GM15510 (cell line): ENCODE data around the gene LHFPL3.

Experiments used
- POLR2A ChIP-seq: IDR thresholded peaks from 3 replicates; pipeline ENCODE4 v1.6.1; 2011; ENCODE audit warnings: borderline replicate concordance; ENCODE audit not compliant: insufficient read length; ENCODE audit errors: extremely low read depth

The LHFPL3 gene

GRCh38 chr7:104657134-104657533 lies 328.7 kb downstream of the LHFPL3 start:
- no peak for TF ChIP-seq POLR2A

GRCh38 chr7:104661575-104661974 lies 333.2 kb downstream of the LHFPL3 start:
- TF ChIP-seq POLR2A: no peak

- no peak for TF ChIP-seq POLR2A
These were observed 336.2 kb downstream of the LHFPL3 start for GRCh38 chr7:104664648-104665047.

GRCh38 chr7:104677587-104677986 lies 349.2 kb downstream of the LHFPL3 start:
- TF ChIP-seq POLR2A: no peak

GRCh38 chr7:104679085-104679484 lies 350.7 kb downstream of the LHFPL3 start:
- TF ChIP-seq POLR2A: no peak

GRCh38 chr7:104686286-104686685 lies 357.9 kb downstream of the LHFPL3 start:
- no peak for TF ChIP-seq POLR2A

- no peak for TF ChIP-seq POLR2A
These were observed 366.3 kb downstream of the LHFPL3 start for GRCh38 chr7:104694710-104695109.

GRCh38 chr7:104695563-104695962 lies 367.2 kb downstream of the LHFPL3 start:
- no peak for TF ChIP-seq POLR2A

GRCh38 chr7:104700336-104700735 lies 371.9 kb downstream of the LHFPL3 start:
- TF ChIP-seq POLR2A: no peak

GRCh38 chr7:104723001-104723400 lies 394.6 kb downstream of the LHFPL3 start:
- TF ChIP-seq POLR2A: no peak

GRCh38 chr7:104758504-104758903 lies 430.1 kb downstream of the LHFPL3 start:
- no peak for TF ChIP-seq POLR2A

- TF ChIP-seq POLR2A: no peak
These were observed 433.5 kb downstream of the LHFPL3 start for GRCh38 chr7:104761892-104762291.

GRCh38 chr7:104767113-104767512 lies 438.7 kb downstream of the LHFPL3 start:
- no peak for TF ChIP-seq POLR2A

GRCh38 chr7:104767826-104768536 lies 439.6 kb downstream of the LHFPL3 start:
- no peak for TF ChIP-seq POLR2A

- no peak for TF ChIP-seq POLR2A
These were observed 444.3 kb downstream of the LHFPL3 start for GRCh38 chr7:104772405-104773345.
